GM18502 (cell line): ENCODE data around the gene GPRC5D.

Source experiments
- ATAC-seq: cut with Tn5 transposase; IDR thresholded peaks from one replicate; pipeline ENCODE4 v1.9.1; 2021; ENCODE audit warnings: mild to moderate bottlenecking; ENCODE audit not compliant: unreplicated experiment, poor library complexity

The GPRC5D gene

GRCh38 chr12:12912711-12913110 is 39.3 kb downstream of the GPRC5D start:
- ATAC-seq = no peak

GRCh38 chr12:12909995-12910420 is 42.0 kb downstream of the GPRC5D start:
- no peak for ATAC-seq

GRCh38 chr12:12909228-12909994 is 42.6 kb downstream of the GPRC5D start:
- peak; percentile 54 for ATAC-seq

- no peak for ATAC-seq
Measured at GRCh38 chr12:12908711-12909110, 43.3 kb downstream of the GPRC5D start.

GRCh38 chr12:12908252-12908651 is 43.7 kb downstream of the GPRC5D start:
- ATAC-seq = no peak

GRCh38 chr12:12907552-12907951 is 44.4 kb downstream of the GPRC5D start:
- ATAC-seq = no peak

- ATAC-seq = no peak
Measured at GRCh38 chr12:12903642-12904609, 48.0 kb downstream of the GPRC5D start.

- ATAC-seq = no peak
Measured at GRCh38 chr12:12902036-12902435, 49.9 kb downstream of the GPRC5D start.

GRCh38 chr12:12901158-12901791 is 50.7 kb downstream of the GPRC5D start:
- no peak for ATAC-seq

GRCh38 chr12:12900786-12901157 is 51.2 kb downstream of the GPRC5D start:
- ATAC-seq = no peak

- ATAC-seq = peak; percentile 90
Measured at GRCh38 chr12:12899530-12900380, 52.2 kb downstream of the GPRC5D start.

GRCh38 chr12:12898911-12899511 is 53.0 kb downstream of the GPRC5D start:
- ATAC-seq = no peak

- ATAC-seq = no peak
Measured at GRCh38 chr12:12898136-12898717, 53.7 kb downstream of the GPRC5D start.

GRCh38 chr12:12897302-12897701 is 54.7 kb downstream of the GPRC5D start:
- no peak for ATAC-seq

- no peak for ATAC-seq
Measured at GRCh38 chr12:12896260-12896659, 55.7 kb downstream of the GPRC5D start.

- ATAC-seq = no peak
Measured at GRCh38 chr12:12893438-12893837, 58.5 kb downstream of the GPRC5D start.

- no peak for ATAC-seq
Measured at GRCh38 chr12:12892681-12893141, 59.3 kb downstream of the GPRC5D start.

GRCh38 chr12:12891881-12892355 is 60.1 kb downstream of the GPRC5D start:
- ATAC-seq = no peak
